ENCODE data around the gene NDUFB1. TPM values are rescaled to one million over a fixed set of nuclear protein-coding genes. Genes with fewer than 3 reads are reported as not detected.

The NDUFB1 gene
- total RNA-seq (2014; rRNA removed) = 368 and 422 TPM in 2 replicates
- 687 TPM for polyA plus RNA-seq (2012)

DNA sequence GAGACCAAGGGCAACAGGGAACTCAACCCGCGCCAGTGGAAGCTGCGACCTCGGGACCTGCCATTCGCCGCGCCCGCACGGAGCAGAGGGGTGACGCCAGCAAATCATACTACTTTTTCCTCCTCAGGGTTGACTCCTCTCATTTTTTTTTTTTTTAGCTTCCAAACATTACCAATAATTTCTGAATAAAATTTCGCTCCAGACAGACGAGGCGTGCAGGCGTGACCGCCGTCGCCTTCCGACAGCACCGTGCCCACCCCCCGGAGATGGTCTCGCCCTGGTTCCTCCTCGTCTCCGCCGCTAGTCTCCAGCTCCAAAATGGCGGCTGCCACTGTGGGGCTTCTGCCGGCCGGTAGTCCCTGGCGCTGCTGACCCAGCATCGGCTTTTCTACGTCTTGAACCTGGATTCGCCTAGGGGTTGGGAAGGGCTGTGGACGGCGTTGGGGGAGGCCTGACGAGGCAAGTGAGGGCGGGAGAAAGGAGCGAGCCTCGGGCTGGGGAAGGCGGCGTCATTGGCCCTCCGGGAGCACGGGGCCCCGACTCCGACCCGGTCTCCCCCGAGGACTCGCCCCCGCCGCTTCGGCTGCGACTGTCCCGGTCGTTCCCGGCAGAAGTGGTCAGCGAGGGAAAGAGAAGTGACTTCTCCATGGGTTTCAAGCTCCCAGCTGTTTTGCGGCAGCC is at the start of gene NDUFB1, which contains the start of gene CPSF2:
NDUFB1 (minus strand) TSS at position 37 of the 681 bp plus-strand sequence. CDS start 4,069 bp downstream, outside the sequence.
CPSF2 (plus strand) TSS at position 300 of the 681 bp plus-strand sequence. CDS start 9,016 bp downstream, outside the sequence.
- peak; percentile 76 for DNase-seq (ENCODE audit: low read depth)

DNA sequence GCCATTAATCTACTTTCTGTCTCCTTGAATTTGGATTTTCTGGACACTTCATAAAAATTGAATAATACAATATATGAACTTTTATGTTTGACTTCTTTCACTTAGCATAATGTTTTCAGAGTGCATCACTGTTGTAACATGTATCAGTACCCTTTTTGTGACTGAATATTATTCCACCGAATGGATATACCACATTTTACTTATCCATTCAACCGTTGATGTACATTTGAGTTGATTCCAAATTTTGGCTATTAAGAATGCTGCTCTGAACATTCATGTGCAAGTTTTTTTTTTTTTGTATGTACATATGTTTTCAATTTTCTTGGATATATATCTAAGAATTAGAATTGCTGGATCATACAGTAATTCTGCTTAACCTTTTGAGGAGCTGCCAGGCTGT is 43.5 kb upstream of the NDUFB1 start:
- no peak for DNase-seq (ENCODE audit: low read depth)

DNA sequence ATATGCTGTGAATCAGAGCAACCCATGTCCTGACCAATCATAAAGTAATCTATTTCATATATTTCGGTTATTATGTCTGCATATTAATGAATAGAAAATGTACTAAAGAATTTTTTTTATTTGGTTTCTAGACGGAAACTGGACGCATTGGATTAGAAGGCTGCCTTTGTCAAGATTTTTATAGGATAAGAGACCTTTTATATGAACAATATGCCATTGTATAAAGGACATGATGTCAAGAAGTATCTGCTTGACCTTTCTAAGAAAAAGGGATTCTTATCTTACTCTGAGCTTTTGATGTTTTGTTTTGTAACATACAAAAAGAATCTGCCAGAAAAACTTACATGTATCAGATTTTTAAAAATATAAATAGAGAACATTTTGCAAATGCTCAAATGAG is 40.0 kb upstream of the NDUFB1 start:
- DNase-seq (ENCODE audit: low read depth) = no peak

DNA sequence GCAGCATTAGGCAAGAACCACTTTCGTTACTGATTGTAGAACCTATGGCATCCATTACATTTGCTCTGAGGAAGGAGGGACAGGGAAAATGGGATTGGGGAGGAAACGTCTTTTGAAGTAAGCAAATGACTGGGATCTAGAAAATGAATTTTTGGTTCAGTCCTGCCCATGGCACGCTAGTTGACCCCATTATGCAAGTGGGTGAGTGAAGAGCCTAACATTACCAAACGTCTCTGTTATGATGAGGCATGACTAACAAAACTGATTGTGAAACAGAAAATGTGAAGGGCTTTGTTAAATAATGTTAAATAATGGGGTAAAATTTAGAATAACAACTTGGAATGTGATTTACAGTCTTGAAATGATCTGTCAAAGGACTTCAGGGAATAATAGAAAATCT is 39.1 kb upstream of the NDUFB1 start:
- peak; percentile 69 for DNase-seq (ENCODE audit: low read depth)

DNA sequence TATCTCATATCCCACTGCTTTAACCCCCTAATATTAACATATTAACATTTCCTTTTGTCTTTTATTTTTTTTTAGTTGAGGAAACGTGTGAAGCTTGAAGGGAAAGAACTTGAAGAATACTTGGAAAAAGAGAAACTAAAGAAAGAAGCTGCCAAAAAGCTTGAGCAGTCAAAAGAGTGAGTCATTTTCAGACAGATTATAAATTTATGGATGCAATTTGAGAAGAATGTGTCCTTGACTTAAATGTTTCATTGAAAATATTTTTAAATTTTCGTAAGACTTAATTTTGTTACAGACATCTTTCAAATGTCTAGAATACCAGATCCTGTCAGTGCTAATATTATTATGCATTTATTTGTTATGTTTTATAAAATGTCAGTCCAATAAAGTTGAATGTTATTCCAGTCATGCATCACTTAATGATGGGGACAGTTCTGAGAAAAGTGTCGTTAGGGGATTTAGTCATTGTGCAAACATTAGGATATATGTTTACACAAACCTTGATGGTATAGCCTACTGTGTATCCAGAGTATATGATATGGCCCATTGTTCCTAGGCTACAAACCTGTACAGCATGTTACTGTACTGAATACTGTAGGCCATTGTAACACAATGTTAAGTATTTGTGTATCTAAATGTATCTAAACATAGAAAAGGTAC is 32.9 kb upstream of the NDUFB1 start:
- no peak for DNase-seq (ENCODE audit: low read depth)

DNA sequence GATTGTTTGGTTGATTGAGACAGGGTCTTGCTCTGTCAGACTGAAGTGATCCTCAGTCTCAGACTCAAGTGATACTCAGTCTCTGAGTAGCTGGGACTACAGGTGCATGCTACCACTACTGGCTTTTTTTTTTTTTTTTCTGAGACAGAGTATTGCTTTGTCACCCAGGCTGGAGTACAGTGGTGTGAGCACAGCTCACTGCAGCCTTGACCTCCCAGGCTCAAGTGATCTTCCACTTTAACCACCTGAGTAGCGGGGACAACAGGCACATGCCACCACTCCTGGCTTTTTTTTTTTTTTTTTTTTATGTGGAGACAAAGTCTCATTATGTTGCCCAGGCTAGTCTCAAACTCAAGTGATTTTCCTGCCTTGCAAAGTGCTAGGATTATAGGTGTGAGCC is 32.1 kb upstream of the NDUFB1 start:
- no peak for DNase-seq (ENCODE audit: low read depth)

DNA sequence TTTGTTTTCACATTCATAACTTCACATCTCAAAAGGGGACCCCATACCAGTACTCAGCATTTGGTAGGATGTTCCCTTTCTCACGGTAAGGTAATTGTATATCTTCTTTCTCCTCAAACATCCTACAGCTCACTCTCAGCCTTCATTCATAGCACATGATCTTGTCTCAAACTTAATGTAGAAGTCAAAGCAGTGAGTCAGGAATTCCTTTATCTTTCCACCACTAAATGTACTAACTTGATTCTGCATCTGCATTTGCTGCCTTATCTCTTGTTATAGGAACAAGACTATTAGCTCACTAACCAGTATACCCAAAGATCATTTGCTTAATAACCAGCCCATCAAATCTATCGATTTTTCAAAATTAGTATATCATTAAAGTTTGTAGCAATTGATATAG is 23.2 kb upstream of the NDUFB1 start:
- DNase-seq (ENCODE audit: low read depth) = peak; percentile 22

DNA sequence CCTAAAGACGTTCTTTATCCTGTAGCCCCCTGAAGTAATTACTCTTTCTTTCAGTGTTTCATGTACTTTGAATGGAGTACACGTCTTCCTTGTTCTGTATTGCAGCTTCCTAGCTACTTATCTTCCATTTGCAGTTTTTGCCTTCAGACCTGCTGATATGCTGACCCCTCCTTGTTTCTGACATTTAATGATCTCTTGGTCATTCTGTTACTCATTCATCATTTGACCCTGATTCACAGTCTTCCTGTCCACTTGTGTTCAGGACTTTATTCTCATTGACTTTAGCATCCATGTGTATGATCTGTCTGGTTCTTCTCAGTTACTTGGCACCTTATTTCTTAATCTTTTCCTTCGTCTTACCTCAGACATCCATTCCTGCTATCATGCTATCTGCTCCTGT is 22.5 kb upstream of the NDUFB1 start:
- peak; percentile 18 for DNase-seq (ENCODE audit: low read depth)

DNA sequence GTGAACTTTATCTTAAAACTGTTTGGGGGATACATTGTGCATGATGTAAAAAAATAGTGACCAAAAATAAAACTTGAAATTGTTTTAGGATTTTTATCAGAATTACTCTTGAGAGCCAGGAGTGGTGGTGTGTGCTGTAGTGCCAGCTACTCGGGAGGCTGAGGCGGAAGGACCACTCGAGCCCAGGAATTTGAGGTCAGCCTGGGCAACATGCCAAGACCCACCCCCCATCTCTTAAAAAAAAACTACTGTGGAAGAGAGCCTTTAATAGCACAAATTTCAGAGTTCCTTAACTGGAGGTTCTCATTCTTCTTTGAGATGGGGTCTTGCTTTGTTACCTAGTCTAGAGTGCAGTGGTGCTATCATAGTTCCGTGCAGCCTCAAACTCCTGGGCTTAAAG is 21.8 kb upstream of the NDUFB1 start:
- DNase-seq (ENCODE audit: low read depth) = no peak

DNA sequence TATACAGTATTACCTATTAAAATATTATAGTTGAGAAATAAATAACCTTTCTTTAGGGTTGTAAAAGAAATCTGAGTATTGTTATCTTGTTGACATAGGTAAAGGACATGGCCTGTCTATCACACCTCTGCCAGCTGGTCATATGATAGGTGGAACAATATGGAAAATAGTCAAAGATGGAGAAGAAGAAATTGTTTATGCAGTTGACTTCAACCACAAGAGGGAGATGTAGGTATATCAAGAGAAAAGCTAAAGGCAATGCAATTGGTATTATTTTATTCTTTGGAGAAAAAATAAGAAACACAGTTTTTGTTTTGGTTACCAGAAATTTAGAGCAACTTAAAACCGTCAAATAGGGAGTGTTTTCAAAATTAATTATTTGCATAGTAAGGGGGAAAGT is 13.8 kb upstream of the NDUFB1 start:
- peak; percentile 22 for DNase-seq (ENCODE audit: low read depth)

DNA sequence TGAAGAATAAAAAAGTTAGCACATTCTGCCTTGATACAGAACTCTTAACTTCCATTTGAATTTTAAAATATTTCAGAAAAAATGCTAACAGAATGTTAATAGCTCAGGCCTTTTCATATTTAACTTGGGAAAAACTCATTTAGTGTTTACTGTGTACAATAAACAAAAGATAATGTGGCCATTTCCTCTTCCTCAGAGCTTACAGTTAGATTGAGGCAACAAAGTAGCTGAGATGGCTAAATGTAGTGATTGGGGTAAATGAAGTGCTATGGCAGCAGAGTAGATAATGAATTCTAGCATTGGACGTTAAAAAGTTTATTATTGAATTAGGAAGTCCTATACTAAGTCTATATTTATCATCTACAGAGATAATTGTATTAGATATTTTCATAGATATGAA is 12.9 kb upstream of the NDUFB1 start:
- no peak for DNase-seq (ENCODE audit: low read depth)

DNA sequence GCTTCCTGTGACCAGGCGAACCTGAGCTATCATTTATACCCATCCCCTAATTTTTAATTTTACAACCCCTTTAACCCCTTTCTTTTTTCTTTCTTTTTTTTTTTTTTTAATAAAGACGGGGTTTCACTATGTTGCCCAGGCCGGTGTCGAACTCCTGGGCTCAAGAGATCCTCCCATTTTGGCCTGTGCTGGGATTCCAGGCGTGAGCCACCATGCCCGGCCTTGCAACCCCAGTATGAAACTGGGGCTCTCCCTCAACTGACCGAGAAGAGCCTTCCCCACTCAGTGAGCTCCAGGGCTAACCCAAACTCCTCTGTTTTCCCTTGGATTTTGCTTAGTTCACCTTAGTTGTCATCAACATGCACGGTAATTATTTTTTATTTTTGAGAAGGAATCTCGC is 1.3 kb upstream of the NDUFB1 start:
- no peak for DNase-seq (ENCODE audit: low read depth)

DNA sequence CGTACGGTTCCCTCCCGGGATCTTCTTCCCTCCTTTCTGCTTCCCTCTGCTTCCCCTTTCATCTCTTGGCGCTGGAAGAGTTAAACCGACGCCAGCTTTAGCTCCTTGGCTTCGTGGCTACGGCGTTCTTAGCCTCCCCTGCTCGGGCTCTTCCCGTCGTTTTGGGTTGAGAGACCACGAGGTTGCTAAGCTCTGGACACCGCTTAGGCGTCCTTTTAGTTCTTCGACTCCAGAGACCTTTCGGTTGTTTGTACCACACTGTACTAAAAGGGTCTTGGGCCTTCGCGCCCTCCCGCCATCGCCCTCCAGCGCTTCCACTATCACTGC is 808 bp upstream of the NDUFB1 start:
- no peak for DNase-seq (ENCODE audit: low read depth)

DNA sequence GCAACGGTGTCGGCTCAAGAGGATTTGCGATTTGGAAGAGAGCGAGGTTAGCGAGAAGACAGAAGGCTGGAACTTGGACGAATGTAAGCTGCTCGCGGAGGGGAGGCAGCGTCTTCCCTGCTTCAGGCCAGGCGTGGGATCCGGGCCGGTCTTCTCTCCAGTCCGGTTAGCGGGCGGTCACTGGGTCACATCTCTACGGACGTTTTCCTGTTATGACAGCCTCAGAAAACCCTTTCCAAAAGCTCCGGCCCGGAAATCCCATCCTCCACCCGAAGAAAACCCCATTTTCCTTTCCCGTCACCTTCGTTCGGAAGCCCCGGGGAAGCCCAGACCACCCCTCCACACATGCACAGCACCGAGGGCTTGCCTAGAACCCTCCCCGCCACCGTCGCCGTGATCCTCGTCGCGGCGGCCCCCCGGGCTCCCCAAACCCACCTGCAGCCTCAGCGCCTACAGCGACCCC is 268 bp downstream of the NDUFB1 start:
- DNase-seq (ENCODE audit: low read depth) = peak; percentile 25

DNA sequence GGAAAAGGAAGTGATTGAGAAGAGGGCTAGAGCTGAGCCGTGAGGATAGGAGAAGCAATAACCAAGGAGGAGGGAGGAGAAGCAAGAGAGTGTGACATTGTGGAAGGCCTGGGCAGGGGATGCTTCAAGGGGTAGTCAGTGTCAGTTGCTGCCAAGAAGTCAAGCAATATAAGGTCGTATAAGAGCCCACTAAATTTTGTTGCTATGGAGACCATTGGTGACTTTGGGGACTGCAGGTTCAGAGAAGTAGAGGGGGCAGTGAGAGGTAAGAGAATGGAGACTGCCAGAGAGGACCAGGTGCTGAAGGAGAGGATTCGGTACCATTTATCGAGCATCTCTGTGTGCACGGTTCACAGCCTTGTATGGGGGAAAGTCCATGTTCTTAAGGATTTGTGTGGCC is 12.0 kb downstream of the NDUFB1 start:
- no peak for DNase-seq (ENCODE audit: low read depth)

DNA sequence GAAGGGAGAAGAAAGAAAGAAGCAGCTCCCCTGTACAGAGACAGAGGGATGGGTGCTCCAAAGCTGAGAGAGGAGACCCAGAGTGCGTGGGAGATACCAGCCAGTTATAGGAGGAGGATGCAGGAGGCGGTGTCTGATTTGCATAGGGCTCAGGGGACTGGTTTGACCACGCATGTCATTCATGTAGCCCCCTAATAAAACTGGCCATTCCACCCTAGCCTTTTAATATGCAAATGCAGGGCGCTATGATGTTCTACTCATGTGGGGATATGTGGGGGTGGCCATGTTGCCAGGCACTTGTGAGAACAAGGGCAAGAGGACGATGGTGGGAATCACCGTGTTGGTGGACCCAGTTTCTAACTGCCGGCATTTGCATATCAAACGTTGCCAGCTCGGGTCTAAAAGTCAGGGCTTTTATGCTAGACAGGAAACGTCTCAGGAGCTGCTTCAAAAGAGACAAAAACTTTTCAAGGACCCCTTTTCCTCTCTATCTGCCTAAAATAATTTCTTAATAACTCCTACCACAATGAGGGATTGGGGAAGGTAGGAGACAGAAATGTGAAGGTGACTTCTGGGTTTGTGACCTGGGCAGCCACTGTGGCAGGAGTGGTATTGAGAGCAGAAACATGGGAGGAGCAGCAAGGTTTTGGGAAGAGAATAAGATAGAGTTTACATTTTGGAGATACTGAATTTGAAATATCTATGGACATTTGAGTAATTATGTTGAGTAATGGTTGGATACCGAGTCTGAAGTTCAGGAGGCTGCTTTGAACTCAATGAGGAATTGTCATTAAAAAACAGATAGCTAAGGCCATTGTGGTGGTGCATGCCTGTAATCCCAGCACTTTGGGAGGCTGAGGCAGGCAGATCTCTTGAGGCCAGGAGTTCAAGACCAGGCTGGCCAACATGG is 12.9 kb downstream of the NDUFB1 start:
- no peak for DNase-seq (ENCODE audit: low read depth)

DNA sequence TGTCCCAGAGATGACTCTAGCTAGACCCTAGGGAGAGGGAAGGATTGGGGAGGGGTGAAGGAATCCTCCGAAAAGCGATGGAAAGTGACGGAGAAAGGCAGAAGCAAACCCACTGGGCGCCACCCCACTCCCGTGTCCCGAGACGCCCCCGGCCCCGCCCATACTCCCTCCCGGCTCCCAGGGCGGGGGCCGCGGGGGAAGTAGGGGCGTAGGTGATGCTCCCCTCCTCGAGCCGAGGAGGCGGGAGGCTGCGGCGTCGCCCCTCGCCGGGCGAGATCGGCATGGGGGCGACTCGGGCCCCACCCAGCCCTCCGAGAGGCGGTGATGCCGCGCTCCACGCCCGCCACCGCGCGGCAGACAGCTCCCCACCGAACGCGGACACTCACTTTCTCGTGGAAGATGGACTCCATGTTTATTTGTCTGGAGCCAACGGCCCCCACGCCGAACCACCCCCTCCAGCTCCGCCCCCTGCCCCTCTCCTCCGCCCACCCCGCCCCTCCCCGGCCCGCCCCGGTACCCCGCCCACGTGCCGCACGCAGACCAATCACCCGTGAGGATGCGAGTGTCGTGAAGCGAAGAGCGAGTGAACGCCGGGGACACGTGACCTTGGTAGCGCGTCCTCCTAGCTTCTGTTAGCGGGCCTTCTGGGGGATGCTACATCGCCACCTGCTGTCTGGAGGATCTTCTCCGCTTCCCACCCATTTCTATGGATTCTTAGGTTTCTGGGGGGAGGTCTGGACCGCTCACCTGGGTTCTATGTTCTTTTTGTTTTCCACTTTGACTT is 15.2 kb downstream of the NDUFB1 start, which contains the start of gene ATXN3:
ATXN3 (minus strand) TSS at position 440 of the 784 bp plus-strand sequence; CDS start at position 410, 30 bp downstream.
- peak; percentile 99 for DNase-seq (ENCODE audit: low read depth)

DNA sequence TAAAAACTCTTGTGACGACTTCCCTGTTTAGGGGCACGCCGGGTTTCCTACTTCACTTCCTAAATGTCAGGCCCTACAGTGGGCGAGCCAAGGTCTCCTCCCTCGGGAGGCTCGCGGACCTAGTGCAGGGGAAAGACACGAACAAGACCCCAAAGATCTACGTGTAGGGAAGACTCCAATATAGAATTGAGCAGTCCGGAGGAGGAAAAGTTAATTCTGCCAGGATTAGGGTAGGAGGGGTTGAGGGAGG is 15.7 kb downstream of the NDUFB1 start:
- DNase-seq (ENCODE audit: low read depth) = no peak

DNA sequence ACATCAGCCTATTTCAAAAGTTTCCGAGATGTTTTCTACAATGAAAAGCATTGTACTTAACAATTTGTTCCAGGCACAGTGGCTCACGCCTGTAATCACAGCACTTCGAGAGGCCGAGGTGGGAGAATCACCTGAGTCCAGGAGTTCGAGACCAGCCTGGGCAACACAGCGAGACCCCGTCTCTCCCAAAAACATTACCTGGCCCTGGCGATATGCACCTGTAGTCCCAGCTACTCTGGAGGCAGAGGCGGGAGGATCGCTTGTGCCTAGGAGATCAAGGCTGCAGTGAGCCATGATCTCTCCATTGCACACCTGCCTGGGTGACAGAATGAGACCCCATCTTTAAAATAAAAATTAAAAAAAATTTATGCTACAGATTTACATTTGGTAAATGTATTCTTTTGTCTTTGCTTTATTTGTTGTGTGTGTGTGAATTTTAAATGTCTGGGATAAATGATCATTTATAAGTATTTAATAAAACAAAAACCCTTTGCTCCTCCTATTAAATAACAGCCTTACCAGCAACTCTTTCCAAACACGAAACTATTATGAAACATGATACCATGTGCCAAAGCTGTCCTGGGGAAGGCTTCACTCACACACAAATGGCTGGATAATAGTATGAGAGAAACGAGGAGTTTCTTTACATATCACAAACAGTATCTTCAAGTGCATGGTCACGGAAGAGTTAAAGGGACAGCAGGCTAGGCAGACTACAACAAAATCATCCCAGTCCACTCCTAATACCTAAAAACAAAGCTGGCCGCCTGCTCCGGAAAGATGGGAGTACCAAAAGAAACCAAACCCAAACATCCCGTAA is 16.2 kb downstream of the NDUFB1 start:
- no peak for DNase-seq (ENCODE audit: low read depth)

DNA sequence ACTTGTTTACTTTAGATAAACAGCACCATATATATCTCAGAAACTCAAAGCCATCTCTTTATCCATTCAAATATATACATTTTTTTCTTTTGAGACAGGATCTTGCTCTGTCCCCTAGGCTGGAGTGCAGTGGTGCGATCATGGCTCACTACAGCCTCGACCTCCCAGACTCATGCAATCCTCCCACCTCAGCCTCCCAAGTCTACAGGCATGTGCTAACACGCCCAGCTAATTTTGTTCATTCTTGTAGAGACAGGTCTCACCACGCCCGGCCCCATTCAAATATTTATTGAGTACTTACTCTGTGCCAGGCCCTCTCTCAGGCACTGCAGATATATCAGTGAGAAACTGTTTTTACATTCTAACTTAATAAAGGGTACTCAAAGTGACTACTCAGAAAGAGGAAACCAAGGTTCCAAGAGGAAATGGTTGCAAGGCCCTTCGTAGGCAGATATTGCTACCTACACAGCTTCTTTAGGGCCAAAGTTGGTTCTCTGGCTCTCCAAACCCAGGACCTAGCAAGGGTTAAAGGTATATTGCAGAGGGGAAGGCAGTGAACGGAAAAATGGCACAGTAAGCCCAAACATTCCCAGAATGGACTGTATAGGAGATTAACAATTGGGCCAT is 18.0 kb downstream of the NDUFB1 start:
- DNase-seq (ENCODE audit: low read depth) = no peak

Measured in LHCN-M2 (cell line).